Testis (tissue), 3 donors: ENCODE results near the gene WDFY4. TPM values are rescaled to one million over a fixed set of nuclear protein-coding genes. Genes with fewer than 3 reads are reported as not detected.

Experiments used
- DNase-seq: peaks from one replicate; pipeline ENCODE4 v3.0.0-alpha.2; 2019
- H3K27ac ChIP-seq, 2 donors: fragments of 200-600 bp; sonication (generic); one replicate each; pipeline ENCODE4 v1.5.1; 2019
- H3K27me3 ChIP-seq: fragments of 200-600 bp; sonication (generic); one replicate; pipeline ENCODE4 v1.5.1; 2019
- H3K36me3 ChIP-seq: fragments of 200-600 bp; sonication (generic); one replicate; pipeline ENCODE4 v1.5.1; 2017; ENCODE audit warnings: low read depth; ENCODE audit errors: missing control alignments
- H3K4me1 ChIP-seq: fragments of 200-600 bp; sonication (generic); one replicate; pipeline ENCODE4 v1.5.1; 2019
- H3K4me3 ChIP-seq, 2 donors: fragments of 200-600 bp; sonication (generic); one replicate each; pipeline ENCODE4 v1.5.1; 2017 to 2019
- H3K9me3 ChIP-seq: fragments of 200-600 bp; sonication (generic); one replicate; pipeline ENCODE4 v1.5.1; 2017
- CTCF ChIP-seq, 3 experiments: fragments of 450-650 bp in 2 of 3; fragments of 200-600 bp in 1 of 3; sonication (generic) in 1 of 3; IDR thresholded peaks; one replicate each; pipeline ENCODE4 v1.5.1; 2016 to 2019; ENCODE audit warnings: antibody characterized with exemption in 3 of 3, mild to moderate bottlenecking in 2 of 3, moderate library complexity in 1 of 3
- POLR2A ChIP-seq: fragments of 450-650 bp; IDR thresholded peaks from one replicate; pipeline ENCODE4 v1.6.1; 2017; ENCODE audit warnings: antibody characterized with exemption, mild to moderate bottlenecking, moderate library complexity
- WGBS, 2 donors: methylation state at CpG; one replicate each; pipeline ENCODE4 v1.1.5; 2018; 5-methylcytosine and 5-hydroxymethylcytosine counted together
- intact Hi-C: fragments of 100-400 bp; cut with DNase I; formaldehyde crosslinking; loops from one replicate; pipeline ENCODE4 v1.15.1; 2023; ENCODE audit warnings: low total_unique reads
- polyA plus RNA-seq: library from polyadenylated mRNA; stranded (reverse); fragments of 350-450 nt; fragmentation: Illumina TruSeq; extraction: RNeasy Lipid Tissue Mini Kit (QIAGEN cat#74804); gene quantifications from one replicate; pipeline ENCODE4 v1.2.3, GENCODE V29; 2014; ENCODE audit warnings: low read depth, low replicate concordance; ENCODE audit not compliant: insufficient read depth
- total RNA-seq, 2 donors: library from RNA; depleted of rRNA; stranded (reverse); fragments of >200 nt; gene quantifications; one replicate each; pipeline ENCODE4 v1.2.3, GENCODE V29; 2016

The WDFY4 gene
- total and polyA plus RNA-seq, 3 donors from 2014 or later: 10.2 to 21.5 (median 18.4) TPM

DNA sequence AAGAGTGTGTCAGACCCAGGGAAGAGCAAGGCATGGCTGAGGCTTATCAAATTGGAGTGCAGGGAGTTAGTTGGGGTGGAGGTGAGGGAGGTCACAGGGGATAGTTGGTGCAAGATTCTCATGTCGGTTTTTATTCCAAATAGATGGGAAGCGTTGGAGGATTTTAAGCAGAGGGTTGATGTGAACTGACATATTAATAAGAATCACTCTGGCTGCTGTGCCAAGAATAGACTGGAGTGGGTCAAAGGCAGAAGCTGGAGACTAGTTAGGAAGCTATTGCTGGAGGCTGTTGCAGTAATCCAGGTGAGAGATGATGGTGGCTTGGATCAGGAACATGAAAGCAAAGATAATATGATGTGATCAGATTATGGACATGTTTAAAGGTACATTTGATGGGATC lies 218.5 kb downstream of the WDFY4 start:
- no peak overlapping the region for H3K27ac ChIP-seq
- H3K4me3 ChIP-seq: no peak overlapping the region
- 77 to 90% methylated on average over 2 of the region's 2 CpGs for WGBS, 2 donors
- DNase-seq: no peak
- H3K4me1 ChIP-seq: no peaks in the 10 kb centered on the region
- no peaks in the 10 kb centered on the region for H3K27me3 ChIP-seq
- H3K9me3 ChIP-seq: no peaks in the 10 kb centered on the region
- TF ChIP-seq POLR2A (no peak), CTCF (IDR thresholded peaks at IDR 0.05) (no peak)
- intact Hi-C loops: no loop called here
- H3K36me3 ChIP-seq: no peaks in the 10 kb centered on the region

GRCh38 chr10:48904861-48905260 lies 220.2 kb downstream of the WDFY4 start:
- intact Hi-C loops: no loop called here
- no peak overlapping the region for H3K4me3 ChIP-seq
- no peak for DNase-seq
- no peaks in the 10 kb centered on the region for H3K9me3 ChIP-seq
- no peak for TF ChIP-seq CTCF (IDR thresholded peaks at IDR 0.05)
- no peak for TF ChIP-seq POLR2A
- H3K27ac ChIP-seq: no peak overlapping the region
- no peaks in the 10 kb centered on the region for H3K27me3 ChIP-seq
- H3K36me3 ChIP-seq: no peaks in the 10 kb centered on the region
- 100% methylated on average over 2 of the region's 2 CpGs for WGBS, 2 donors
- no peaks in the 10 kb centered on the region for H3K4me1 ChIP-seq

- Histone ChIP-seq H3K36me3 (no peaks in the 10 kb centered on the region), H3K27ac (no peak overlapping the region), H3K4me1 (no peaks in the 10 kb centered on the region), H3K27me3 (no peaks in the 10 kb centered on the region), H3K4me3 (no peak overlapping the region), H3K9me3 (no peaks in the 10 kb centered on the region)
- TF ChIP-seq CTCF (IDR thresholded peaks at IDR 0.05) (no peak), POLR2A (no peak)
- intact Hi-C loops: no loop called here
- DNase-seq: no peak
- WGBS, 2 donors: 100% methylated on average over 2 of the region's 2 CpGs; no CpG with 5 or more reads in 1 of the 2 donors
Measured at GRCh38 chr10:48905311-48905710, 220.6 kb downstream of the WDFY4 start.

- intact Hi-C loops: no loop called here
- no peak for DNase-seq
- WGBS, 2 donors: 79 to 80% methylated on average over 2 of the region's 2 CpGs
- H3K4me1 ChIP-seq: no peaks in the 10 kb centered on the region
- no peaks in the 10 kb centered on the region for H3K27me3 ChIP-seq
- no peaks in the 10 kb centered on the region for H3K36me3 ChIP-seq
- H3K27ac ChIP-seq: no peak overlapping the region
- H3K9me3 ChIP-seq: no peaks in the 10 kb centered on the region
- H3K4me3 ChIP-seq: no peak overlapping the region
- no peak for TF ChIP-seq CTCF (IDR thresholded peaks at IDR 0.05)
- no peak for TF ChIP-seq POLR2A
Measured at GRCh38 chr10:48906841-48907240, 222.2 kb downstream of the WDFY4 start.

DNA sequence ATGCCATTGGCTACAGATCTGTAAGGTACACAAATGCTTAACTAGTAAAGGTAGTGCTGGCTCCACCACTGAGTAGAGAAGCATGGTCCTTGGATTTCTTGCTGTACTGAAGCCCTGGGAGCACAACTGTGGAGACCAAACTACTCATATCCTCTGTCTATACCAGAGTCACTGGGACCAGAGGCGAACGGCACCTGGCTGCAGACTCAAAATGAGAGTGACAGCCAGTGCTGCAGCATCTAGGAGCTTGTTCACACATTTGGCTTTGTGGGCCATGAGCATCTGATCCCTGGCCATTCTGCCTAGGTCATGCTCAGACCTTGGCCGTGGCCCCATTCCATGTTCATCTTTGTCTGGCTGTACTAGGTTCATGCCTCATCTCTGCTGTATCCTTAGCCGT lies 223.1 kb downstream of the WDFY4 start:
- DNase-seq: no peak
- Histone ChIP-seq H3K4me3 (no peak overlapping the region), H3K27ac (no peak overlapping the region), H3K9me3 (no peaks in the 10 kb centered on the region), H3K4me1 (no peaks in the 10 kb centered on the region), H3K27me3 (no peaks in the 10 kb centered on the region), H3K36me3 (no peaks in the 10 kb centered on the region)
- WGBS, 2 donors: 88 to 92% methylated on average over 2 to 4 of the region's 4 CpGs
- TF ChIP-seq CTCF (IDR thresholded peaks at IDR 0.05) (no peak), POLR2A (no peak)
- intact Hi-C loops: no loop called here
